MM.1S (cell line): ENCODE data around the gene HIBCH.
"Not testable (repeated sequence)": the region's sequence is repeated elsewhere in the genome, so short reads cannot be mapped to it uniquely, and the experiment has no call there.

Source experiments
- DNase-seq: peaks from one replicate; pipeline ENCODE4 v3.0.0-alpha.2; 2015
- H2AFZ ChIP-seq: fragments of 300-600 bp; sonication (generic); 2 replicates; pipeline ENCODE4 v1.6.0; 2016; ENCODE audit warnings: antibody characterized with exemption, low read length
- H3F3A ChIP-seq: fragments of 300-600 bp; sonication (generic); 2 replicates; pipeline ENCODE4 v1.6.1; 2016; ENCODE audit warnings: mild to moderate bottlenecking, antibody characterized with exemption, low read length, moderate library complexity, mixed read lengths; ENCODE audit not compliant: insufficient read depth
- H3K27ac ChIP-seq: fragments of 300-600 bp; sonication (generic); 2 replicates; pipeline ENCODE4 v1.5.1; 2016; ENCODE audit warnings: mild to moderate bottlenecking, low read length
- H3K27me3 ChIP-seq: fragments of 300-600 bp; sonication (generic); replicated peaks from 2 replicates; pipeline ENCODE4 v1.6.0; 2016; ENCODE audit warnings: low read length; ENCODE audit not compliant: insufficient read depth
- H3K36me3 ChIP-seq: fragments of 300-600 bp; sonication (generic); replicated peaks from 2 replicates; pipeline ENCODE4 v1.6.1; 2016; ENCODE audit warnings: mild to moderate bottlenecking, low read length, mixed read lengths; ENCODE audit not compliant: insufficient read depth
- H3K4me1 ChIP-seq: fragments of 300-600 bp; sonication (generic); 2 replicates; pipeline ENCODE4 v1.6.1; 2016; ENCODE audit warnings: low read length, mixed read lengths
- H3K4me2 ChIP-seq: fragments of 300-600 bp; sonication (generic); 2 replicates; pipeline ENCODE4 v1.6.0; 2016; ENCODE audit warnings: low read depth, low read length
- H3K4me3 ChIP-seq: fragments of 300-600 bp; sonication (generic); 2 replicates; pipeline ENCODE4 v1.5.1; 2016; ENCODE audit warnings: low read length, mixed read lengths
- H3K79me2 ChIP-seq: fragments of 300-600 bp; sonication (generic); 2 replicates; pipeline ENCODE4 v1.6.1; 2016; ENCODE audit warnings: mixed run types, low read length, mixed read lengths
- H3K9ac ChIP-seq: fragments of 300-600 bp; sonication (generic); 2 replicates; pipeline ENCODE4 v1.6.1; 2016; ENCODE audit warnings: low read length, mixed read lengths
- H3K9me2 ChIP-seq: fragments of 300-600 bp; sonication (generic); replicated peaks from 2 replicates; pipeline ENCODE4 v1.6.1; 2016; ENCODE audit warnings: mild to moderate bottlenecking, low read length, mixed read lengths; ENCODE audit not compliant: insufficient read depth
- H3K9me3 ChIP-seq: fragments of 300-600 bp; sonication (generic); replicated peaks from 2 replicates; pipeline ENCODE4 v1.6.1; 2016; ENCODE audit warnings: mild to moderate bottlenecking, low read length, mixed read lengths; ENCODE audit not compliant: insufficient read depth
- H4K20me1 ChIP-seq: fragments of 300-600 bp; sonication (generic); 2 replicates; pipeline ENCODE4 v1.6.1; 2016; ENCODE audit warnings: mild to moderate bottlenecking, low read length, moderate library complexity, mixed read lengths; ENCODE audit not compliant: insufficient read depth
- CTCF ChIP-seq: fragments of 300-600 bp; sonication (generic); IDR thresholded peaks from 2 replicates; pipeline ENCODE4 v1.5.1; 2016; ENCODE audit warnings: antibody characterized with exemption, low read length, mixed read lengths
- EZH2 ChIP-seq: fragments of 300-600 bp; sonication (generic); optimal IDR thresholded peaks from 2 replicates; pipeline ENCODE3; 2017; ENCODE audit warnings: low read depth, mild to moderate bottlenecking, antibody characterized with exemption, low read length, mixed read lengths
- EZH2phosphoT487 ChIP-seq: fragments of 300-600 bp; sonication (generic); IDR thresholded peaks from 2 replicates; pipeline ENCODE4 v1.6.1; 2018; ENCODE audit warnings: antibody characterized with exemption, low read length

The HIBCH gene

DNA sequence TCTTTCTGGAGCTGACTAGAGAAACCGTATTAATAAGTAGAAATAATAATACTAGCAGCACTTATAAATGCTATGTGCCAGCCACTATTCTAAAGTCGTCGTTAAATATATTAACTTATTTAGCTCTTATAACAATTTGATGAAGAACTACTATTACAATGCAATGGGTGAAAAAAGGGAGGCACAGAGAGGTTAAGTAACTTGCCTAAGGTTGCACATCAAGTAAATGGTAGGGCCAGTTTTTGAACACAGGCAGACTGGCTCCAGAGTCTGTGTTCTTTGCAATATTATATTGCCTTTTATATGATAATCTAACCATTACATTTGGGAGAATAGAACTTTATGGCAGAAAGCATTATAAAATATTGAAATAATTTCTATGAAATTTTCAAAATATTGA is 41.3 kb upstream of the HIBCH start:
- Histone ChIP-seq H3K79me2 (no peaks in the 10 kb centered on the region), H3K36me3 (no peaks in the 10 kb centered on the region), H4K20me1 (no peaks in the 10 kb centered on the region), H3K9me3 (no peaks in the 10 kb centered on the region), H3K9ac (no peak overlapping the region), H3K27ac (no peak overlapping the region), H3K27me3 (no peaks in the 10 kb centered on the region), H3F3A (peaks cover 6% of the 10 kb centered on the region), H3K4me3 (no peak overlapping the region), H3K4me2 (no peak overlapping the region), H2AFZ (no peak overlapping the region), H3K4me1 (no peaks in the 10 kb centered on the region), H3K9me2 (no peaks in the 10 kb centered on the region)
- DNase-seq = no peak
- TF ChIP-seq EZH2 (no peak), CTCF (no peak), EZH2phosphoT487 (no peak)

GRCh38 chr2:190360561-190360960 is 40.9 kb upstream of the HIBCH start:
- no peak overlapping the region; the same call in 1 of the 2 replicates for H3K9ac ChIP-seq
- H3K9me2 ChIP-seq = no peaks in the 10 kb centered on the region
- peaks cover 6% of the 10 kb centered on the region for H3F3A ChIP-seq
- no peaks in the 10 kb centered on the region for H3K36me3 ChIP-seq
- H3K79me2 ChIP-seq = no peaks in the 10 kb centered on the region
- H3K4me2 ChIP-seq = peak overlapping the region; percentile 76
- no peaks in the 10 kb centered on the region for H4K20me1 ChIP-seq
- DNase-seq = no peak
- peak overlapping the region; percentile 68 for H3K4me3 ChIP-seq
- no peaks in the 10 kb centered on the region for H3K9me3 ChIP-seq
- no peak for TF ChIP-seq EZH2phosphoT487
- no peak for TF ChIP-seq EZH2
- no peak for TF ChIP-seq CTCF
- H2AFZ ChIP-seq = peak overlapping the region; percentile 91
- H3K4me1 ChIP-seq = no peaks in the 10 kb centered on the region
- H3K27me3 ChIP-seq = no peaks in the 10 kb centered on the region
- peak overlapping the region; percentile 57; the same call in 1 of the 2 replicates for H3K27ac ChIP-seq

GRCh38 chr2:190358655-190359448 is 39.2 kb upstream of the HIBCH start:
- H3K4me2 ChIP-seq, H3F3A ChIP-seq, H3K36me3 ChIP-seq, H3K27ac ChIP-seq, H3K4me3 ChIP-seq, H3K9me3 ChIP-seq, H3K79me2 ChIP-seq, H4K20me1 ChIP-seq, H3K27me3 ChIP-seq, H3K4me1 ChIP-seq, H2AFZ ChIP-seq, H3K9ac ChIP-seq, DNase-seq, H3K9me2 ChIP-seq: not testable (repeated sequence)

- H3K4me2 ChIP-seq = no peak overlapping the region
- TF ChIP-seq CTCF (no peak), EZH2phosphoT487 (no peak), EZH2 (no peak)
- H3K9me2 ChIP-seq = no peaks in the 10 kb centered on the region
- no peak overlapping the region for H3K27ac ChIP-seq
- H3K79me2 ChIP-seq = no peaks in the 10 kb centered on the region
- no peaks in the 10 kb centered on the region for H3K9me3 ChIP-seq
- H3K4me3 ChIP-seq = no peak overlapping the region
- no peaks in the 10 kb centered on the region for H4K20me1 ChIP-seq
- DNase-seq = no peak
- peaks cover 6% of the 10 kb centered on the region for H3F3A ChIP-seq
- H3K9ac ChIP-seq = no peak overlapping the region
- no peaks in the 10 kb centered on the region for H3K27me3 ChIP-seq
- H3K36me3 ChIP-seq = no peaks in the 10 kb centered on the region
- no peaks in the 10 kb centered on the region for H3K4me1 ChIP-seq
- no peak overlapping the region for H2AFZ ChIP-seq
Measured at GRCh38 chr2:190357600-190357999, 38.0 kb upstream of the HIBCH start.
